Measurements from ENCODE around the gene PLCB4.

PLCB4 gene

DNA sequence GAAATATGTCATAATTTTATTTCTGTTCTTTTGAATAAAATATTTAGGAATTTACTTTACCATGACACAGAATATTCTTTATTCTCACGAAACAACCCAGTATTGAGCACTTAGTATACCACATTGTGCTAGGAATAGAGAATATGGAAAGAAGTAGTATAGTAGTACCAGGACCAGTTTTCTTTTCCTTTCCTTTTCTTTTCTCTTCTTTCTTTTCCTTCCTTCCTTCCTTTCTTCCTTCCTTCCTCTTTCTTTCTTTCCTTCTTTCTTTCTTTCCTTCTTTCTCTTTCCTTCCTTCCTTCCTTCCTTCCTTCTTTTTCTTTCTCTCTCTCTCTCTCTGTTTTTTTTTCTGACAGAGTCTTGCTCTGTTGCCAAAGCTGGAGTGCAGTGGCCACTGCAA, 7.5 kb upstream of the PLCB4 start:
- DNase-seq (ENCODE audit: low read depth): no peak

DNA sequence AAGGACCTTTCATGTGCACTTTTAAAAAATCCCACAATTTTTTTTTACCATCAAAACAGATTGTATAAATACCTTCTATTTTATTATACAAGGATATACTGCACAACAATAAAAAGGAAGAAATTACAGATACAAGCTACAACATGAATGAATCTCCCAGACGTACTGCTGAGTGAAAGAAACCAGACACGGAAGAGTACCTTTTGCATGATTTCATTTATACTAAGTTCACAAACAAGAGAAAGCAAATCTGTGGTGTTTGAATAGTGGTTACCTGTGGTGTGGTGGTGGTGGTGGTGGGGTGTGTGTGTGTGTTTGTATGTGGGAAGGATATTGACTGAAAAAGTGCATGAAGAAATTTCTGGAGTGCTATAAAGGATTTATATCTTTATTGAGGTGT, 6.8 kb upstream of the PLCB4 start:
- no peak for DNase-seq (ENCODE audit: low read depth)

DNA sequence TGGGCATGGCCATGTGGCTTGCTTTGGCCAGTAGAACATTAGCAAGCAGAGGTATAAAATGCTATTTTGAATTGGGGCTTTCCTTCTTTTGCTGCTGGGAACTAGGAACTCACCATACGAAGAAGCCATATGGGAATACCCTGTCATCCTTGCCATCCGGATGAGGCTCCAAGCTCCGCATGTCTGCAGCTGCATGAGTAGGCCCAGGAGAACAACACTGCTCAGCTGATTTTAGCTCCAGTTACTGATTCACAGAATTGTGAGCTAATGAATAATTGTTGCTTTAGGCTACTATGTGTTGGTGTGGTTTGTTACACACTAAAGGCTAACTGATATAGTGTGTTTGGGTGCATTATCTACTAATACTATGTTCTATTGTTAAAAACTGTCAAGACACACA, 2.7 kb upstream of the PLCB4 start:
- no peak for DNase-seq (ENCODE audit: low read depth)

DNA sequence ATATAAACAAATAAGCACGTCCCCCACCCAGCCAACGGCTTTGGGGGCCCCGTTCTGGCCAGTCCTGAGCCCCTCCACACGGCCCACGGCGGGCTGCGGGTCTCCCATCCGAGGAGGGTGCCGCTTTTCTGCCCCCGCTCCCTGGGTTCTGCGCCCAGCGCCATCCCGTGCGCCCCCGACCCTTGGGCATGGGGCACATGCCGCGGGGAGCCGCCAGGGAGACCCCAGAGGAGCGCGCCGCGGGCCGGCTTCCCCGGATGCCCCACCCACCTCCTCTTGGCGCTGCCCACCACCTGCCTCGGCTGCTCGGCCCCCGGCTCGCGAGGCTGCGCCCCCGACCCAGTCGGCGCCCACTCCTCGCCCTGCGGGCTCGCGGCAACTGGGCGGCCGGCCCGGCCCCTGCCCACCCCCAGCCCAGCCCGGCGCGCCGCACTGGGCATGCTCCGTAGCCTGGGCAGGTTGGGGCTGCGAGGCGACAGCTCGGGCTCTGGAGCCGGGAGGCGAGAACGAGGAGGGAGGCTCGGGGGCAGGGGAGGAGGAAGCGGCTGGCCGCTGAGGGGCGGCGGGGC, 570 bp upstream of the PLCB4 start:
- no peak for DNase-seq (ENCODE audit: low read depth)

DNA sequence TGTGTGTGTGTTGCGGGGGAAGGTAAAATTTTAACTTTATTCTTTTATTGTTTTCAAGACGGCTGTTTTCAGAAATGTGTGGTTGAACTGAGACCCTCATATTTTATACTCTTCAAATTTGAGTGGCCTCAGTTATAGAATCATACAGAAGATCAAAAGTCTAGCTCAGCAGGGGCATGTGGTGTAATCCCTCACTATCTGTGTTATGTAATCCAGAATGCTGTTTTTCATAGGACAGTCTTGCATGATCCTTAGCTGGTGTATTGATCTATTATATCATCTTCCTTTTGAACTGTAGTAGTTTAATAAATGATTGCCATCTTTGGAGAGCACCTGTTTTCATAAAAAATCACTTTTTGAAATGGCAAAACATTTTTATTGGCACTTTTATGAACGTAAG, 1.4 kb downstream of the PLCB4 start:
- DNase-seq (ENCODE audit: low read depth): no peak

DNA sequence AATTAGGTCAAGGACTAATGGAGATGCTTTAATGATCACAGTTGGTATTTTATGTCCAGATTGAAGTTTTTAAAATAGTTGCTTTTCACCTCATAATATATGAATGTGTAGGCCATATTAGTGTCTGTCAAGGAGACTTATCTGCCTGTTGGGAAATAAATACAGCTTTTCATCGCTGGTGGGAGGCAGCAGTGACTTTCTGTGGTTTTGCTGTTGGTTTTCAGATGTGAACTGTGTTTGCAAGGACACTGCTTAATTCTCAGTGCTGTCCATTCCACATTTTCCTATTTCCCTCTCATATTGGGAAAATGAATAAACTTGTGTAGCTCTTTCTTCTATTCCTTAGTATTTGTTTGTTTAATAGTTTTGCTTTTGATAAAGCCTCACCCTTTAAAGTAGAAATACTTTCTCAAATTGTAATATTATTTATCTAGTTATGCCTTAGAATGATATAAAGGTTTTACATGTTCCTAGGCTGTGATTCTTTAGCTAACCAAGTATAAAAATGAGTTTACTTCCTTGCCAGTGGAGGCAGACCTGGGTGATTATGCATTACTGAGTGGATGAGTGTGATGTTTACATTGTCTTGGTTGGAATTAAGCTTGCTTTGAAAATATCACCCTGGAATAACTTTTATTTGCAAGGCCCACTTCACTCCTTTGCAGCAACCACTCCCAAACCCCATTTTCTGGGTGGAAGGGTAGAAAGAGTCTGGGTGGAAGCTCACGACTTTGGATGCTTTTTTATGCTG, 3.3 kb downstream of the PLCB4 start:
- no peak for DNase-seq (ENCODE audit: low read depth)

DNA sequence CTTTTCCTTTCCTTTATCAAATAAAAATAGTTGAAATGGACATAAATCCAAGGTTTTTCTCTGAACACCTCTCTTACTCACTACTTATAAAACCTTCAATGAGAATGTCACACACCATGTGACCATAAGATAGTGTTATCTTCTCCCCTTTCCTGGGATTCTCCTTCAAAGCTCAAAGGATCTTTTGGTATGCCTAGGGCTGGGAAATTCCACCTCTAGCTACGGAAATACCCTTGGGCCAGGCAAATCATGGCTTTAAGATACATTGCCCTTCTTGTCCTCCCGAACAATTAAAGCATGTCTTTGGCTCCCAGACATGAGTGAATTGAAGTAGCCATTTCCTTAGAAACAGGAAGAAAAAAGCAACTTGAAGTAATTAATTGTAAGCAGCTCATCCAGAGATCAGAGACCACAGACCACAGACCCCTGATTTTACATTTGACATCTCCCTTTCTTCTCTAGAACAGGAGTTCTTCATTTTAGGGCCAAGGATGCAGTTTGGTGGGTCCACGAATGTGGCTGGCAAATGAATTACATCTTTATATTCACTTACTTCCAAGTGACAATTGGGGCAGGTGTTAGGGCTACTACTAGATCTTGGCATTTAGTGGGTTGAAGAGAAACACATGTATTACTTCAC, 4.1 kb downstream of the PLCB4 start:
- DNase-seq (ENCODE audit: low read depth): no peak

DNA sequence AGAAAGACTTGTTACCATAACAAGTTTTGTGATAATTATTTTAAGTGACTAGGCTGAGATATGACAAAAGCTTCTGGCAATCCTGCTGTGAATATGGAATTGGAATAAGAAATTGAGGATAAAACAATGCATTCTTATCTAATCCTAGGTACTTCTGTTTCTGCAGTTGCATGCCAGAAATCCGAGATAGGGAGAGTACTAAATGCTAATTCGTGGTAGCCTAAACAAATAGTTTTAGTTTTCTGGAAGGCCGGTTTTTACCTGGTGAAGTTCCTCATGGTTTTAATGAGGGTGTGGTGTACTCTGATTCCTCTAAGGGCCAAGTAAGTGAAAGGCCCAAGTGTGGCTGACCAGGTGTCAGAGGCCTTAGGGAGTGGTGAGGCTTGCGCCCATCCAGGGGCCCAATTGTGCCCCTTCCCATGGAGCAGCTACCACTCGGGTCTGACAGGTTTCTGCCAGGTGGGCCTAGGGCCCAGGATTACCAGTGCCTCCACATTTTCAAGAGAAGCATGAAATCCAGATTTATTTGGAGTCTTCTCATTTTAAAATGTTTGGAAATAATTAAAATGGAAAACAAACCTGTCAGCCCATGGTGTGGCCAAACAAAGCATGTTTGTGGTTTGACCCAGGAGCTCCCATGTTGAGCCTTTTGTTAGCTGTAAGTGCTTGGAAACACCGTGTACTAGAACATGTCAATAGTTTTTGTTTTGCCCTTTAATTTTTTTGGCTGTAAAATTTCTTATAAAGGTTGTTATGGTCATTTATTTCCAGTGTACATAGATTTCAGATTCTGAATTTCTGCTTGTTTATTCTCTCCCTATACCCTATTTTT, 6.6 kb downstream of the PLCB4 start:
- DNase-seq (ENCODE audit: low read depth): no peak

DNA sequence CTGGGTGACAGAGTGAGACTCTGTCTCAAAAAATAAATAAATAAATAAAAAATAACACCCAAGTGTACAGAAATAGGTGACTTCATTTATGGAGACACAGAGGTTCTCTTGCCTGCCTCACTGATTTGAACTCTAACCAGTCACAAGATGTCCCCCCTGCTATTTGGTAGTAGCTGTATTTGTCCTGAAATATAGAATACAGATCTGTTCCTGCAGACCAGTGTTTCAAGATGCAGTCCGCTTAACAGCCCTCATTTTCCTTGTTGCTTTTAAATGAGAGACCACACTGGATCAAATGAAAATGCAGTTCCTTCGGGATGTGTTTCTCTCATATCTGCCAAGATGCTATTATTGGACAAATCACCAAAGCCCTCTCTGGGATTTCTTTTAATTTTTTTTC, 7.6 kb downstream of the PLCB4 start:
- no peak for DNase-seq (ENCODE audit: low read depth)

DNA sequence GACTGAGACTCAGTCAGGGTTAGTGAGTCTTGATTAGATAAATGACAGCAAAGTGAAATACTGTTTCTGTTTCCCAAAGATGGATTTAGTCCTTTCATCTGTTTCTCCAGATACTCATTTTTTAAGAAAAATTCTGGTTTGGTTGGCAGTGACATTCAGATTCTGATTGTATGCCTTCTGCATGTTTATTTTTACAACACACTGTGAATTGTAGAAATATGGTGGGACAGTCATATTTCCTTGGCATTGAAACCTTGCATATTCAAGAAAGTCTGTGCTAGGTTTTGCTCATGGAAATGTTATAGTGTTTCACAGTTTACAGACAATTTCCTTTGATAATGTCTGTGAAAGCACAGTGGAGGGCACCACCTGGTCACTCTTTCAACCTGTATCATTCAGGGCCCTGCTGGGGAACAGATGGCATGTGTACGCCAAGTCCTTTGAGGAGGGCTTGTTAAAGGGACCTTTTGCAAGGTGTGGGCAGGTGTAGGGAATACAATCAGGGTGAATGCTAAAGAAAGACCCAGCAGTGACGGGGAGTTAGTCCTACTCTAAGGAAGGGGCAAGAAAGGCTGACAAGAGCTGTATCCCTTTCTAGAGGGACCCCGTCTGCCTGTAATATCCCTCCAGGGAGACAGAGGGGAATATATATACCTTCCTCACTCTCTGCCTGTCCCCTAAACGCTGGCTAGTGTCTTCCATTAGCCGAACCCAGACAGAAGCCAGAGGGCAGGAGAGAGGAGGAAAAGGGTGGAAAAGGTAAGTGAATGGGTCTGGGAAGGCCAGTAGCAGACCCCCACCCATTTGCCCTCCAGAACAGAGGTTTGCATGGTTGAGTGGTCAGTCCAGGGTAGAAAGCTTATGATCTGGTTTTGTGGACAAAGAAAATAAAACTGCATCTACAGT, 10.2 kb downstream of the PLCB4 start:
- no peak for DNase-seq (ENCODE audit: low read depth)

DNA sequence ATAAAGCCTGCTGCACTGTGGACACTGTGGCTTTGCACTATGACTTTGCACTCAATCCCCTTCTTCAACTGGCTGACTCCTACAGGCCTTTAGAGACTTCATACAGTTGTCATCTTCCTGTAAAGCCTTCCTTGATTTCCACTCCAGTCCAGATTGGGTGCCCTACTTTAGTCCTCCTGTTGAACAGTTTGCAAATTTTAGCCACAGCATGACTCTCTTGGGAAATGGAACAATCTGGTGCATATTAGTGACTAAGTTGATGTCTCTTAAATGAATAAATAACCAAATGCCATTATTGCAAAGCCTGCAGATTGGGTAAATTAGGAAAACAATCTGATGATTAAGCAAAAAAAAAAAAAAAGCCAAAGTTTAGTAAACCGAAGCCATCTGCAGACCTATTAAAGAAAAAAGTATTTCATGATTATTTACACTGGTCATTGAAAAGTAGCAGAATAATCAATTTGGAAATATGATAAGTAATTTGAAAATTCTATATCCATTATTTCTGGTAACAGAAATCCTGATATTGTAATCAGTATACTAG, 12.6 kb downstream of the PLCB4 start:
- no peak for DNase-seq (ENCODE audit: low read depth)

DNA sequence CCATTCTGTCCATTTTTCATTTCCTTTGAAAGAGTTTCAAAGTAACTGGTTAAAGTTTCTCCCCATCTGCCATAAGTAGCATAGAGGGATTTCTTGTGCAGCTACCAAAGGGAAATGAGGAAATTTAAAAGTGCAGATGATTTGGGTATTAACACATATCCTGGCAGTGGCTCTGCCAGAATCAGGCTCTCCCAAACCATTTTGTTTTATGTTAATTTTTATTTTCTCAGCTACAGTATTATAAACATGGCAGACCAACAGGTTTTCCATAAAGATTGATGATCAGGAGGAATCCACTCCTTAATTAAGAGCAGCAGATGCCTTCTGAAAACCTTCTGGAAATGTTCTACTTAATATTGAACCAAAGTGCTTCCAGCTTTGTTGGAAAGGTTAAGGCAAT, 13.9 kb downstream of the PLCB4 start:
- DNase-seq (ENCODE audit: low read depth): no peak

DNA sequence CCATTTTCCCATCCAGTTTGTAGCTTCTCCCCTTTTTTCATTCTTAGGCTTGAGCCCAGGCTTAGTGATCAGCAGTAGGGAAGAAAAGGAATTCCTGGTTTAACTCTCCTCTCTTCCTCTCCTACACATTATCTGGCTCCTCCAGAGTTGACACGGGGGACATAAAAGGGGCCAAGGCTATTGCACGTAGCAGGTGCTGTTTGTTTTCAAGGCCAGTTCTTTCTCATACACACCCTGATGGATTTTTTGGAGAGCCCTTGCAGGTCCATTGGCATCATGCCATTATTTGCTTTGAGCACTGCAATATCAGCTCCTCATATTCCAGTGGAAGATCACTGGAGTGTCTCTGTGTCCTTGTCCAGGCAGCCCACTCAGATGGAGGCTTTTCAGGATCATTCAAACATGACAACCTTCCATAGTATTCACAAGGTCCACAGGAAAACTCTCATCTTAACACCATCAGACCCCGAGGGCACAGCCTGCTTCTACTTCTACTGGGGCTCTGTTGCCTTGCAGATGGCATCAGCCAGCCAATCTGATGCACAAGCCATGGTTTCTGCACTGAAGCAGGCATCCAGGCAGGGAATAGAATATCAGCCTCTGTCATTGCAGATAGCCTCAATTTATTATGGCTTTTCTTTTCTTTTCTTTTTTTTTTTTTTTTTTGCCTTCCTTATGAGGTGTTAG, 18.8 kb downstream of the PLCB4 start:
- no peak for DNase-seq (ENCODE audit: low read depth)

DNA sequence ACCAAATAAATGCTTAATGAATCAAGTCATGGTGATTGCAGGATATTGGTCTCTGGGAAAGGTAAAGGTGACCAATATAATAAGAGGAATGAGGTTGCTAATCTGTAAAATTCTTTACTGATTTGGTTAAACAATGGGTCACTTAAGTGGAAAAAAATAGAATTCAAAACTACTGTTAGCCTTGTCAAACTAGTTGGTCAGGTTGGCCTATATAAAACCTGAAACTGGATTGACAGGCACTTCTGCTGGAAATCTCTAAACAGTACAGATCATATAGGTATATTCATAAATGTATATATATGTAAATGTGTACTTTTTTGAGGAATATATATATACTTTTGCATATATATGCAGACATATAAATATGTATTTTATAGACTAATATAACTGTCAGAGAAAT, 19.7 kb downstream of the PLCB4 start:
- DNase-seq (ENCODE audit: low read depth): no peak

DNA sequence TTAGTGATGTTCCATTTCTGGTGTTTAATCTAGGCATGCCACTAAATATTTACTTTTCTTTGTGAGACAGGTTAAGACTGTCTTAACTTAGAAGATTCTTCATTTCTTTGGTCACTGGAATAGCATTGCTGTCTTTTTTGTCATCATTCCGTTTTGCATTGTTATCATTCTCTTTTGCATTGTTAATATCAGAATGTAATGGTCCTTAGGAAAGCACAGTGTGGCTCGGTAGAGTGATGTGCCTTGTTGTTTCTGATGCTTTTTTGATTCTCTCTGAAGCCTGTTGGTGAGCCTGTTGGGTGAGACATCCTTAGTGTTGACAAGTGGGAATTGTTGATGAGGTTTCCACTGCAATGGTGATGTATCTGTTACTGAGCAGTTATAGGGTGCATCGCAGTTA, 23.2 kb downstream of the PLCB4 start:
- no peak for DNase-seq (ENCODE audit: low read depth)

DNA sequence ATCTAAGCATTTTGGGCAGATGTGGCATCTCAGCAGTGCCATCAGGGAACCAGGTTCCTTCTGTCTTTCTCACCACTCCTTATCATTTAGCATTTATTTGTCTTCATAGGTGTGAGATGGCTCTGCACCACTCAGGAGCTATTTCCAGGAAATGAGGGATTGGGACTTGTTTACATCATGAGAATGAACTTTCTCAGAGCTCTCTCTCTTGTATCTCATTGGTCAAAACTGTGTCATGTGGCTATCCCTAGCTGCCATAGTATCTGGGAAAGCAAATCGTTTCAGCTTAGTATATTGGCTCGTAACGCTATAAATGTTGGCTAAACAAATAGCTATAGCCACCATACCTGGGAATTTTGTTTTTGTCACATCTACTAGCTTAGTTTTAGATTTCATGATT, 23.8 kb downstream of the PLCB4 start:
- no peak for DNase-seq (ENCODE audit: low read depth)

DNA sequence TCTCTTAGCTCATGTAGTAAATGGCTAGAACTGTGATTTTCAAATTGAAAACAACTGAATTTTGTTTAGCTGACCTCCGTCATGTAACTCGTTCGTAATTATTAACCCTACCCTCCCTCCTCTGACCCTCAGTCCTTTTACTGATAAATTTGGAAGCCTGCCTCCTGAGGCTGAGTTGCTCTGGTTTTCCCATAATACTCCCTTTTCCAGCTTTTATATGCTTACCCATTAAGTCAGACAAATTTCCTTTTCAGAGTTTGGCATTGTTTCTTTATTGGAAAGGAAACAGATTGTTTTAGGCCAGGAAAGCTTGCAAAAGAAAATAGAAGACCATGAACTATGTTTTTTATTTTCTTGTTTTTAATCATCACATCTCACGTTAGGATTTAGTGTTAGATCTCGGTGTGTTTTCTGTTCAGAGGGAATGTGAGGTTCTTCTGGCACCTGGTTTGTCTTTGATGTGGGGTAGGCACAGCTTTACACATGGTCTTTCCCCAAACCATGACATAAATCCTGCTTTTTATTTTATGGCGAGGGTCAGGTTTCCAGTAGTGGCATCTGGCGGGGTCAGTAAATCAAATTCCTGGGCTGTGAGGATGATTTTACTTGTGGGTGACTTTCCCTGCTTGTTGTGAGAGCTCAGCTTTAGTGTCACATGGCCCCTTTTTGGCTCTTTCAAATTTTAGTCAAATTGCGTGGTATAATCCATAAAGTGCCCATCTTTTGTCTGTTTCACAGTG, 24.5 kb downstream of the PLCB4 start:
- DNase-seq (ENCODE audit: low read depth): no peak

DNA sequence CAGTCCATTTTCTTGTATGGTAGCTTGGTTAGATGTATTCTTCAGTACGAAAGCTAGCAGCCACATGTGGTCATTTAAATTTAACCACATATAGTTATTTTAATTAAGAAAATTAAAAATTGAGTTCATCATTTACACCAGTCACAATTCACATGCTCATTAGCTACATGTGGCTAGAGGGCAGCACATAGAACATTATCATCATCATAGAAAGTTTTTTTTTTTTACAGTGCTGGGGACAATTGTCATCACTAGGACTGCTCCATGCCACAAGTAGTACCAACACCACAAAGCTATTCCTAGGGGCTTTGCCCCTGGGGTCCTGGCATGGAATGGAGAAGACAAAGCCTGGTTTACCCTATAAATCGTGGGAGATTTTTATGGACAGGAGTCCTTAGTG, 30.5 kb downstream of the PLCB4 start:
- DNase-seq (ENCODE audit: low read depth): no peak

DNA sequence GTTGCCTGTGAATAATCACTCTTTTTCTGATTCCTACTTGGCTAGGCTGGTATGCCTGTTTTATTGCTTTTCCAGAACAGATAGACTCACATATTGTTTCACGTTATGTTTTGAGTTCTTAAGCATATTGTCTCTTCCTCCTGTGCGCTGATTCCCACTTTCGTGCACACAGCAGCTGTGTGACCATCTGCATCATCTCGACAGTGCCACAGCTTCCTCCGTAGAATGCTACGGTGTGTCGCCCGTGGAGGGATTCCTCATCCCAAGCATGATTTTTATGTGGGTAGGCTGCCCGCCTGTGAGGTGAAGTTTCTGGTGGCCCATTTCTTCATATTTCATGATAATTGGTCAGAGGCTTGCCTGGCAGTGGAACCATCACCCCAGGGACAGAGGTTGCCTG, 31.8 kb downstream of the PLCB4 start:
- no peak for DNase-seq (ENCODE audit: low read depth)

DNA sequence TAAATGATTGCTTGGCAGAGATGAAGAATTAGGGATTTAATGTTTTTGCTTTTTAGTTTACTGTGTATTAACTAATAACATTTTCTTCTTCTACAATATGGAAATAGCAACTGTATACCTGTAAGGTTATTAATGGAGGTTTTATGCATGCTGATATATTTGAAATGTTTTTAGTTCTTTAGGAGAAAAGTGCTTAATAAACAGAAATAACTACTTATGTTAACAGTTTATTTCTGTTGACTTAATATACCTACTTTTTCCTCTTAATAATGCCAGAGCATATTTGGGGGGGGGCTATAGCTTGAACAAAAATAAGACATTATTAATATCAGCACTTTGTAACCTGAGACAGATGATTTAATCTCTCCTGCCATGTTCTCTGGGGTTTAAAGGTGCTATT, 33.6 kb downstream of the PLCB4 start:
- no peak for DNase-seq (ENCODE audit: low read depth)
